Gastrocnemius medialis (tissue), 4 donors: ENCODE measurements around the gene IGF2BP2.

Experiments used
- POLR2A ChIP-seq, 2 donors: fragments of 450-650 bp; IDR thresholded peaks; one replicate each; pipeline ENCODE4 v1.6.1; 2017; ENCODE audit warnings: antibody characterized with exemption in 2 of 2, mild to moderate bottlenecking in 2 of 2, moderate library complexity in 2 of 2
- TF ChIP-seq, protein P1 (sequence below), 5 experiments: fragments of 450-650 bp in 3 of 5; fragments of 200-600 bp in 2 of 5; sonication (generic) in 2 of 5; IDR thresholded peaks in 4 of 5; conservative IDR thresholded peaks in 1 of 5; 1 replicate in 4 of 5; 2 replicates in 1 of 5; pipeline ENCODE4 v1.5.1; 2016 to 2019; ENCODE audit warnings: antibody characterized with exemption in 5 of 5, mild to moderate bottlenecking in 3 of 5, moderate library complexity in 3 of 5

GRCh38 chr3:185721970-185722369, 102.9 kb downstream of the IGF2BP2 start:
- TF ChIP-seq POLR2A (IDR thresholded peaks at IDR 0.05): no peak
- TF ChIP-seq, protein P1, sequence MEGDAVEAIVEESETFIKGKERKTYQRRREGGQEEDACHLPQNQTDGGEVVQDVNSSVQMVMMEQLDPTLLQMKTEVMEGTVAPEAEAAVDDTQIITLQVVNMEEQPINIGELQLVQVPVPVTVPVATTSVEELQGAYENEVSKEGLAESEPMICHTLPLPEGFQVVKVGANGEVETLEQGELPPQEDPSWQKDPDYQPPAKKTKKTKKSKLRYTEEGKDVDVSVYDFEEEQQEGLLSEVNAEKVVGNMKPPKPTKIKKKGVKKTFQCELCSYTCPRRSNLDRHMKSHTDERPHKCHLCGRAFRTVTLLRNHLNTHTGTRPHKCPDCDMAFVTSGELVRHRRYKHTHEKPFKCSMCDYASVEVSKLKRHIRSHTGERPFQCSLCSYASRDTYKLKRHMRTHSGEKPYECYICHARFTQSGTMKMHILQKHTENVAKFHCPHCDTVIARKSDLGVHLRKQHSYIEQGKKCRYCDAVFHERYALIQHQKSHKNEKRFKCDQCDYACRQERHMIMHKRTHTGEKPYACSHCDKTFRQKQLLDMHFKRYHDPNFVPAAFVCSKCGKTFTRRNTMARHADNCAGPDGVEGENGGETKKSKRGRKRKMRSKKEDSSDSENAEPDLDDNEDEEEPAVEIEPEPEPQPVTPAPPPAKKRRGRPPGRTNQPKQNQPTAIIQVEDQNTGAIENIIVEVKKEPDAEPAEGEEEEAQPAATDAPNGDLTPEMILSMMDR (IDR thresholded peaks at IDR 0.05 in 4 of 5, conservative IDR thresholded peaks at IDR 0.05 in 1 of 5): no peak
